Astrocyte (in vitro differentiated cells and primary cell): ENCODE results near the gene CCDC63. TPM values are rescaled to one million over a fixed set of nuclear protein-coding genes. Genes with fewer than 3 reads are reported as not detected.

ENCODE experiments used
- DNase-seq: peaks from one replicate; pipeline ENCODE4 v3.0.0-alpha.2; 2010; ENCODE audit warnings: low read depth
- FAIRE-seq: peaks from 2 replicates; lab custom pipeline; 2011; peaks lifted over from hg19 to GRCh38; lab: Jason Lieb, UNC
- H2AFZ ChIP-seq: 2 replicates; pipeline ENCODE4 v1.6.0; 2012; ENCODE audit warnings: low read depth, low read length, inconsistent platforms
- H3K27ac ChIP-seq: 2 replicates; pipeline ENCODE4 v1.5.1; 2011; ENCODE audit warnings: low read depth, low read length, inconsistent platforms
- H3K27me3 ChIP-seq: 2 replicates; pipeline ENCODE4 v1.6.0; 2011; ENCODE audit warnings: low read length, inconsistent platforms; ENCODE audit not compliant: insufficient read depth
- H3K36me3 ChIP-seq: 2 replicates; pipeline ENCODE4 v1.5.1; 2011; ENCODE audit warnings: low read length, inconsistent platforms; ENCODE audit not compliant: insufficient read depth
- H3K4me1 ChIP-seq: 2 replicates; pipeline ENCODE4 v1.5.1; 2011; ENCODE audit warnings: low read length, inconsistent platforms; ENCODE audit not compliant: insufficient read depth
- H3K4me2 ChIP-seq: 2 replicates; pipeline ENCODE4 v1.6.0; 2012; ENCODE audit warnings: low read length, inconsistent platforms
- H3K4me3 ChIP-seq: 2 replicates; pipeline ENCODE4 v1.5.1; 2011; ENCODE audit warnings: low read depth, mild to moderate bottlenecking, low read length, inconsistent platforms; ENCODE audit not compliant: insufficient read depth
- H3K79me2 ChIP-seq: 2 replicates; pipeline ENCODE4 v1.6.0; 2012; ENCODE audit warnings: mild to moderate bottlenecking, low read length, inconsistent platforms; ENCODE audit not compliant: insufficient read depth
- H3K9ac ChIP-seq: 2 replicates; pipeline ENCODE4 v1.6.0; 2012; ENCODE audit warnings: mild to moderate bottlenecking, low read length, inconsistent platforms
- H3K9me3 ChIP-seq: 2 replicates; pipeline ENCODE4 v1.5.1; 2012; ENCODE audit warnings: low read depth, mild to moderate bottlenecking, low read length, inconsistent platforms; ENCODE audit not compliant: insufficient read depth
- H4K20me1 ChIP-seq: 2 replicates; pipeline ENCODE4 v1.6.0; 2012; ENCODE audit warnings: low read length, inconsistent platforms; ENCODE audit not compliant: insufficient read depth
- H3K27ac Mint-ChIP-seq: one replicate; pipeline ENCODE4 v1.8.0; 2021; ENCODE audit warnings: mild to moderate bottlenecking, mixed read lengths; ENCODE audit not compliant: unreplicated experiment
- H3K27me3 Mint-ChIP-seq: one replicate; pipeline ENCODE4 v1.8.0; 2021; ENCODE audit warnings: low read depth, mixed read lengths; ENCODE audit not compliant: unreplicated experiment
- H3K36me3 Mint-ChIP-seq: one replicate; pipeline ENCODE4 v1.8.0; 2021; ENCODE audit warnings: low read depth, mixed read lengths; ENCODE audit not compliant: unreplicated experiment
- H3K4me1 Mint-ChIP-seq: one replicate; pipeline ENCODE4 v1.8.0; 2021; ENCODE audit warnings: low read depth, mixed read lengths; ENCODE audit not compliant: unreplicated experiment
- H3K4me3 Mint-ChIP-seq: one replicate; pipeline ENCODE4 v1.8.0; 2021; ENCODE audit warnings: mild to moderate bottlenecking, moderate library complexity, mixed read lengths; ENCODE audit not compliant: unreplicated experiment
- H3K9me3 Mint-ChIP-seq: one replicate; pipeline ENCODE4 v1.8.0; 2021; ENCODE audit warnings: mild to moderate bottlenecking, mixed read lengths; ENCODE audit not compliant: unreplicated experiment
- CTCF ChIP-seq: IDR thresholded peaks from 2 replicates; pipeline ENCODE4 v1.5.1; 2011; ENCODE audit warnings: low read depth, mild to moderate bottlenecking, inconsistent platforms, low read length, moderate library complexity; ENCODE audit not compliant: insufficient read depth
- EZH2 ChIP-seq: IDR thresholded peaks from 2 replicates; pipeline ENCODE4 v1.6.1; 2012; ENCODE audit warnings: mild to moderate bottlenecking, low read length, inconsistent platforms; ENCODE audit not compliant: insufficient read depth
- total RNA-seq: library from RNA; stranded (reverse); gene quantifications from 2 replicates; pipeline ENCODE4 v1.2.1, GENCODE V29; 2021

The CCDC63 gene
- total RNA-seq, 1 donor from 2014 or later = 0.30 TPM

GRCh38 chr12:110862329-110862728, 15.5 kb downstream of the CCDC63 start:
- Histone ChIP-seq H3K9ac (no peak overlapping the region), H4K20me1 (no peaks in the 10 kb centered on the region), H3K4me3 (no peak overlapping the region), H3K27ac (no peak overlapping the region), H3K9me3 (no peaks in the 10 kb centered on the region), H3K36me3 (no peaks in the 10 kb centered on the region), H2AFZ (no peak overlapping the region), H3K79me2 (no peaks in the 10 kb centered on the region), H3K4me1 (no peaks in the 10 kb centered on the region), H3K4me2 (no peak overlapping the region), H3K27me3 (peaks cover 4% of the 10 kb centered on the region)
- H3K27me3 Mint-ChIP-seq = peaks cover 13% of the 10 kb centered on the region
- H3K9me3 Mint-ChIP-seq = peaks cover 3% of the 10 kb centered on the region
- DNase-seq (no peak), FAIRE-seq (no peak)
- TF ChIP-seq EZH2 (no peak), CTCF (no peak)
- no peaks in the 10 kb centered on the region for H3K4me1 Mint-ChIP-seq
- H3K4me3 Mint-ChIP-seq = no peak overlapping the region
- H3K36me3 Mint-ChIP-seq = no peaks in the 10 kb centered on the region
- H3K27ac Mint-ChIP-seq = no peak overlapping the region

GRCh38 chr12:110863161-110863560, 16.4 kb downstream of the CCDC63 start:
- FAIRE-seq (no peak), DNase-seq (no peak)
- H3K27ac Mint-ChIP-seq = no peak overlapping the region
- Histone ChIP-seq H3K4me1 (no peaks in the 10 kb centered on the region), H2AFZ (no peak overlapping the region), H3K36me3 (no peaks in the 10 kb centered on the region), H3K27ac (no peak overlapping the region), H3K9me3 (no peaks in the 10 kb centered on the region), H3K9ac (no peak overlapping the region), H3K4me2 (no peak overlapping the region), H3K27me3 (peaks cover 4% of the 10 kb centered on the region), H4K20me1 (no peaks in the 10 kb centered on the region), H3K79me2 (no peaks in the 10 kb centered on the region), H3K4me3 (no peak overlapping the region)
- no peaks in the 10 kb centered on the region for H3K36me3 Mint-ChIP-seq
- H3K4me3 Mint-ChIP-seq = no peak overlapping the region
- H3K27me3 Mint-ChIP-seq = peaks cover 13% of the 10 kb centered on the region
- no peaks in the 10 kb centered on the region for H3K4me1 Mint-ChIP-seq
- TF ChIP-seq CTCF (no peak), EZH2 (no peak)
- peaks cover 3% of the 10 kb centered on the region for H3K9me3 Mint-ChIP-seq

- Histone ChIP-seq H3K4me3 (no peak overlapping the region), H3K36me3 (no peaks in the 10 kb centered on the region), H2AFZ (no peak overlapping the region), H3K4me1 (no peaks in the 10 kb centered on the region), H3K9ac (no peak overlapping the region), H3K79me2 (no peaks in the 10 kb centered on the region), H3K27ac (no peak overlapping the region), H3K27me3 (peaks cover 4% of the 10 kb centered on the region), H3K9me3 (no peaks in the 10 kb centered on the region), H4K20me1 (no peaks in the 10 kb centered on the region), H3K4me2 (no peak overlapping the region)
- H3K27me3 Mint-ChIP-seq = peaks cover 21% of the 10 kb centered on the region
- DNase-seq (no peak), FAIRE-seq (no peak)
- H3K4me3 Mint-ChIP-seq = no peak overlapping the region
- H3K27ac Mint-ChIP-seq = no peak overlapping the region
- TF ChIP-seq EZH2 (no peak), CTCF (no peak)
- no peaks in the 10 kb centered on the region for H3K4me1 Mint-ChIP-seq
- no peaks in the 10 kb centered on the region for H3K36me3 Mint-ChIP-seq
- H3K9me3 Mint-ChIP-seq = peaks cover 10% of the 10 kb centered on the region
These were observed 18.7 kb downstream of the CCDC63 start for GRCh38 chr12:110865521-110865920.
